Prostate gland (tissue), 2 donors: ENCODE results near the gene DAD1. TPM values are rescaled to one million over a fixed set of nuclear protein-coding genes. Genes with fewer than 3 reads are reported as not detected.

Experiments used
- DNase-seq: peaks from one replicate; pipeline ENCODE4 v3.0.0-alpha.2; 2019; ENCODE audit warnings: low spot score
- H3K27ac ChIP-seq, 2 donors: fragments of 200-600 bp; sonication (generic); 2 replicates each; pipeline ENCODE4 v1.5.1; 2017 to 2019
- H3K27me3 ChIP-seq: fragments of 200-600 bp; sonication (generic); replicated peaks from 2 replicates; pipeline ENCODE4 v1.5.1; 2019; ENCODE audit not compliant: insufficient read depth
- H3K36me3 ChIP-seq, 2 donors: fragments of 200-600 bp; sonication (generic); 1 replicate in 1 of 2; 2 replicates in 1 of 2; pipeline versions ENCODE4 v1.5.1 to v1.8.1; 2017 to 2019
- H3K4me1 ChIP-seq: fragments of 200-600 bp; sonication (generic); replicated peaks from 2 replicates; pipeline ENCODE4 v1.5.1; 2019
- H3K4me3 ChIP-seq, 2 donors: fragments of 200-600 bp; sonication (generic); 2 replicates each; pipeline ENCODE4 v1.5.1; 2017 to 2019
- H3K9me3 ChIP-seq: fragments of 200-600 bp; sonication (generic); 2 replicates; pipeline ENCODE4 v1.5.1; 2017
- CTCF ChIP-seq, 4 experiments: fragments of 200-600 bp in 2 of 4; fragments of 450-650 bp in 2 of 4; sonication (generic) in 2 of 4; IDR thresholded peaks; 1 replicate in 3 of 4; 2 replicates in 1 of 4; pipeline ENCODE4 v1.5.1; 2016 to 2019; ENCODE audit warnings: antibody characterized with exemption in 4 of 4, mild to moderate bottlenecking in 2 of 4, moderate library complexity in 2 of 4
- POLR2A ChIP-seq: fragments of 450-650 bp; IDR thresholded peaks from one replicate; pipeline ENCODE4 v1.6.1; 2016; ENCODE audit warnings: antibody characterized with exemption, mild to moderate bottlenecking
- POLR2AphosphoS5 ChIP-seq: sonication (generic); formaldehyde crosslinking; IDR thresholded peaks from one replicate; pipeline ENCODE4 v1.6.1; 2017; ENCODE audit warnings: antibody characterized with exemption
- WGBS: methylation state at CpG from one replicate; pipeline ENCODE4 v1.1.5; 2018; 5-methylcytosine and 5-hydroxymethylcytosine counted together
- intact Hi-C: fragments of 100-400 bp; cut with DNase I; formaldehyde crosslinking; loops from one replicate; pipeline ENCODE4 v1.14.2; 2022
- total RNA-seq, 2 donors: library from RNA; depleted of rRNA; stranded (reverse); fragments of >200 nt; gene quantifications; one replicate each; pipeline ENCODE4 v1.1.0, GENCODE V29; 2016

Gene DAD1
- total RNA-seq, 2 donors from 2014 or later: 231 to 289 TPM

GRCh38 chr14:22532345-22533056, 56.5 kb downstream of the DAD1 start:
- no peak for DNase-seq
- 66% methylated on average over 3 of the region's 3 CpGs for WGBS
- Histone ChIP-seq H3K36me3 (no peaks in the 10 kb centered on the region), H3K27ac (no peak overlapping the region), H3K4me1 (no peaks in the 10 kb centered on the region), H3K4me3 (no peak overlapping the region), H3K27me3 (no peaks in the 10 kb centered on the region), H3K9me3 (no peaks in the 10 kb centered on the region)
- intact Hi-C loops: no loop called here
- TF ChIP-seq CTCF (IDR thresholded peaks at IDR 0.05) (no peak), POLR2A (no peak), POLR2AphosphoS5 (no peak)

- Histone ChIP-seq H3K4me3 (no peak overlapping the region), H3K27ac (no peak overlapping the region), H3K9me3 (no peaks in the 10 kb centered on the region), H3K27me3 (no peaks in the 10 kb centered on the region), H3K4me1 (no peaks in the 10 kb centered on the region), H3K36me3 (no peaks in the 10 kb centered on the region)
- no peak for DNase-seq
- no peak for TF ChIP-seq POLR2A
- no peak for TF ChIP-seq POLR2AphosphoS5
- TF ChIP-seq CTCF (IDR thresholded peaks at IDR 0.05): no peak
- 98% methylated on average over 5 of the region's 5 CpGs for WGBS
- intact Hi-C loops: no loop called here
Measured at GRCh38 chr14:22531451-22532344, 57.3 kb downstream of the DAD1 start.

- no peaks in the 10 kb centered on the region for H3K9me3 ChIP-seq
- DNase-seq: no peak
- no peaks in the 10 kb centered on the region for H3K36me3 ChIP-seq
- H3K4me3 ChIP-seq: no peak overlapping the region
- no peak overlapping the region for H3K27ac ChIP-seq
- intact Hi-C loops: no loop called here
- TF ChIP-seq POLR2AphosphoS5: no peak
- TF ChIP-seq POLR2A: no peak
- no peak for TF ChIP-seq CTCF (IDR thresholded peaks at IDR 0.05)
- WGBS: 76% methylated on average over 1 of the region's 1 CpG
- H3K27me3 ChIP-seq: no peaks in the 10 kb centered on the region
- no peaks in the 10 kb centered on the region for H3K4me1 ChIP-seq
Measured at GRCh38 chr14:22530127-22530526, 58.9 kb downstream of the DAD1 start.

GRCh38 chr14:22526744-22527143, 62.3 kb downstream of the DAD1 start:
- Histone ChIP-seq H3K4me1 (no peaks in the 10 kb centered on the region), H3K27ac (no peak overlapping the region), H3K9me3 (no peaks in the 10 kb centered on the region), H3K36me3 (no peaks in the 10 kb centered on the region), H3K27me3 (no peaks in the 10 kb centered on the region), H3K4me3 (no peak overlapping the region)
- TF ChIP-seq CTCF (IDR thresholded peaks at IDR 0.05) (no peak), POLR2A (no peak), POLR2AphosphoS5 (no peak)
- intact Hi-C loops: no loop called here
- 97% methylated on average over 1 of the region's 1 CpG for WGBS
- DNase-seq: no peak
